ENCODE results near the gene TRIM62.
A peak's percentile ranks its signal among the peaks of the same experiment; 100 is the strongest.

Gene TRIM62

DNA sequence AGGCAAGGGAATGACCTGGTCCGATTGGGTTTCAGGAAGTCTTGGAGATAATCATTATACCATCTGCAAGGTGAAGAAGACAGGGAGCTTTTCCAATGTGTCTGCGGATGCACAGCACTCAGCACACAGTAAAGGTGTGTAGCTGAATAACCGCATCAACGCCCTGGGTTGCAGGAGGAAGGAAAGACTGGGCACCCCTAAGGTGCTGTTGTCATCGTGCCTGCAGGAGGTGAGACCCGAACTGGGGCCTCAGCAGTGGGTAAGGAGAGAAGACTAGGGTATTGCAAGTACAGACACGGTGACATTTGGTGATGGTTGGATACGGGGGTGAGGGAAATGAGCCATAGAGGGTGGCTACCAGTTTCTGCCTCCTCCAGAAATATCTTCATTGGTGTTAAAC, 1.1 kb upstream of the TRIM62 start:
- no peak for DNase-seq (ENCODE audit: low spot score)
- H3K27ac ChIP-seq = no peak overlapping the region
- TF ChIP-seq CTCF (conservative IDR thresholded peaks at IDR 0.05; ENCODE audit: low read depth) = no peak
- ChIA-PET CTCF (interaction anchor here (0.7 kb wide), 1 partner anchor 855 kb away, joined by 3 read pairs; no protein-coding TSS in a partner anchor), POLR2A (ENCODE audit: low non-redundant PET) (no interaction called here)

DNA sequence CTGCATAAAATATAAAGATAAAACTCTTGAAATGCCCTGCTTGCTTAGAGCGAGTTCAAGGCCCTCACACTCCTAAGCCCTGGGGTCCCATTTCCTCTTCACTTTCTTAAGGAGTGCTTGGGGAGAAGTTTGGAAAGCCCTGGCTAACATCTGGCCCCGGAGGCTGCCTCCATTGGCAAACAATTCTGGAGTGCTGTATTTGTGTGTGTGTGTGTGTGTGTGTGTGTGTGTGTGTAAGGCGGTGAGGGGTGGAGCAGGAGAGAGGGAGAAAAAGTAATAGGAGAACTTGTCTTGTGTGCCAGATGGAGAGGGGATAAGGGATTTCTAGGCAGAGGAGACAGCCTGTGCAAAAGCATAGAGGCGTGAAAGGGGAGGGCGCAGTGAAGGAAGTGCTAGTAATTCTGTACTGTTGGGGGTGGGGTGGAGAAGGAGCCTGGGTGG, 578 bp upstream of the TRIM62 start:
- no peak for TF ChIP-seq CTCF (conservative IDR thresholded peaks at IDR 0.05; ENCODE audit: low read depth)
- no peak for DNase-seq (ENCODE audit: low spot score)
- ChIA-PET CTCF (interaction anchor here (0.7 kb wide), 1 partner anchor 856 kb away, joined by 3 read pairs; no protein-coding TSS in a partner anchor), POLR2A (ENCODE audit: low non-redundant PET) (interaction anchor here (0.5 to 0.6 kb wide), 2 partner anchors 57 to 89 kb away, joined by 3 read pairs; no protein-coding TSS in a partner anchor)
- no peak overlapping the region; the same call in 1 of the 2 replicates for H3K27ac ChIP-seq

- peak overlapping the region; percentile 48 for H3K27ac ChIP-seq
- ChIA-PET POLR2A (ENCODE audit: low non-redundant PET) (interaction anchor here (0.6 kb wide), 1 partner anchor 27 kb away, joined by 3 read pairs; no protein-coding TSS in a partner anchor), CTCF (interaction anchor here (0.6 to 1.6 kb wide), 6 partner anchors 37 to 483 kb away, joined by 3 to 8 read pairs (median 4); no protein-coding TSS in a partner anchor)
- DNase-seq (ENCODE audit: low spot score) = peak; percentile 52
- TF ChIP-seq CTCF (conservative IDR thresholded peaks at IDR 0.05; ENCODE audit: low read depth) = no peak
Observed at GRCh38 chr1:33180911-33181890, 642 bp downstream of the TRIM62 start.

GRCh38 chr1:33180226-33180910, 1.5 kb downstream of the TRIM62 start:
- no peak for TF ChIP-seq CTCF (conservative IDR thresholded peaks at IDR 0.05; ENCODE audit: low read depth)
- ChIA-PET POLR2A (ENCODE audit: low non-redundant PET) (interaction anchor here (0.6 kb wide), 1 partner anchor 26 kb away, joined by 3 read pairs; no protein-coding TSS in a partner anchor), CTCF (interaction anchor here (0.6 to 1.6 kb wide), 3 partner anchors 38 to 483 kb away, joined by 5 to 8 read pairs (median 5); no protein-coding TSS in a partner anchor)
- H3K27ac ChIP-seq = no peak overlapping the region; the same call in 1 of the 2 replicates
- peak; percentile 95 for DNase-seq (ENCODE audit: low spot score)

DNA sequence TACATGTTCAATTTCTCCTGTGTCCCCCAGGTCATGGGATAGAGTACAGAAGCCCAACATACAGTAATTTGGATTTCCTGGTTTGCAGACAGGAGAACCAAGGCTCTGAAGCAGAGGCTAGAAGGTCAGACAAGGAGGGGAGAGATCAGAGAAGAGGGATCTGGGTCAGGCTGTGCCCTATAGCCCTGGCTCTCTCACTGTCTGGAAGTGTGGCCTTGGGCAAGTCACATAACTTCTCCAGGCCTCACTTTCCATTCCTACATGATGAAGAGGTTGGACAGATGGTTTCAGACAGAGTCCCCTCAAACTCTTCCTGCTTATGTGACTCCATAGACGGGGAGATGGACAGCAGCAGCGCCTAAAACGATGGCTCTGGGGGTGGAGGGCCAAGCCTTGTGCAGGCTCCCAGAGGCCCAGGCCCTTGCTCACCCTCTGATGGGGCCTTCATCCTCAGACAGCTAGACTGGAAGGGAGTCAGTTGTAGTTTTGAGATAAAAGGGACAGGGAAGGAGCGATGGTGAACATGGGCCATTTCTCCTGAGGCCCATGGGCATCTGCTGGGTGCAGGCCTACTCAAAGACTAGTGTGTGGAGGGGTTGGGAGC, 2.9 kb downstream of the TRIM62 start:
- CTCF ChIA-PET = interaction anchor here (0.6 kb wide), 1 partner anchor 21 kb away, joined by 4 read pairs; no protein-coding TSS in a partner anchor
- TF ChIP-seq CTCF (conservative IDR thresholded peaks at IDR 0.05; ENCODE audit: low read depth) = no peak
- H3K27ac ChIP-seq = no peak overlapping the region
- DNase-seq (ENCODE audit: low spot score) = no peak
- POLR2A ChIA-PET (ENCODE audit: low non-redundant PET) = no interaction called here
